GM19238 (cell line): ENCODE data around the gene IGF1.

ENCODE experiments used
- DNase-seq: peaks from one replicate; pipeline ENCODE4 v3.0.0; 2011; ENCODE audit warnings: low spot score; ENCODE audit not compliant: insufficient read length

Gene IGF1

GRCh38 chr12:102480406-102480805, at the start of gene IGF1:
TSS of gene IGF1 (minus strand) at chr12:102480563. CDS start at chr12:102480381, 182 bp downstream.
- DNase-seq = no peak

- DNase-seq = no peak
Measured at GRCh38 chr12:102528111-102528510, 47.7 kb upstream of the IGF1 start.

GRCh38 chr12:102527171-102527720, 46.9 kb upstream of the IGF1 start:
- DNase-seq = no peak

GRCh38 chr12:102526656-102527055, 46.3 kb upstream of the IGF1 start:
- DNase-seq = no peak

- no peak for DNase-seq
Measured at GRCh38 chr12:102522768-102523167, 42.4 kb upstream of the IGF1 start.

- DNase-seq = no peak
Measured at GRCh38 chr12:102521662-102522277, 41.4 kb upstream of the IGF1 start.

- no peak for DNase-seq
Measured at GRCh38 chr12:102518871-102519270, 38.5 kb upstream of the IGF1 start.

GRCh38 chr12:102514696-102515095, 34.3 kb upstream of the IGF1 start:
- DNase-seq = no peak

- no peak for DNase-seq
Measured at GRCh38 chr12:102513739-102514138, 33.4 kb upstream of the IGF1 start.

GRCh38 chr12:102513272-102513671, 32.9 kb upstream of the IGF1 start:
- DNase-seq = no peak

- DNase-seq = no peak
Measured at GRCh38 chr12:102512523-102512922, 32.2 kb upstream of the IGF1 start.

- DNase-seq = no peak
Measured at GRCh38 chr12:102511575-102511974, 31.2 kb upstream of the IGF1 start.

GRCh38 chr12:102510463-102510862, 30.1 kb upstream of the IGF1 start:
- DNase-seq = no peak

GRCh38 chr12:102510031-102510430, 29.7 kb upstream of the IGF1 start:
- no peak for DNase-seq

GRCh38 chr12:102509123-102509626, 28.8 kb upstream of the IGF1 start:
- no peak for DNase-seq

GRCh38 chr12:102508052-102508451, 27.7 kb upstream of the IGF1 start:
- no peak for DNase-seq

- no peak for DNase-seq
Measured at GRCh38 chr12:102507301-102507700, 26.9 kb upstream of the IGF1 start.

GRCh38 chr12:102504871-102505270, 24.5 kb upstream of the IGF1 start:
- no peak for DNase-seq

- no peak for DNase-seq
Measured at GRCh38 chr12:102504280-102504679, 23.9 kb upstream of the IGF1 start.

- no peak for DNase-seq
Measured at GRCh38 chr12:102503831-102504230, 23.5 kb upstream of the IGF1 start.

- DNase-seq = no peak
Measured at GRCh38 chr12:102503056-102503681, 22.8 kb upstream of the IGF1 start.

GRCh38 chr12:102501773-102502172, 21.4 kb upstream of the IGF1 start:
- no peak for DNase-seq

- no peak for DNase-seq
Measured at GRCh38 chr12:102498471-102498870, 18.1 kb upstream of the IGF1 start.
